IMR-90 (cell line): ENCODE data around the gene METTL22. TPM values are rescaled to one million over a fixed set of nuclear protein-coding genes. Genes with fewer than 3 reads are reported as not detected.

Experiments
- ATAC-seq: fragments of 200-7000 bp; cut with Tn5 transposase; 2 replicates; pipeline ENCODE4 v1.9.1; 2020; ENCODE audit warnings: low read depth, mild to moderate bottlenecking, moderate library complexity
- BruUV-seq: library from RNA; stranded (reverse); fragments of 400-500 nt; replicated peaks from 2 replicates; lab custom pipeline; 2021; lab: Mats Ljungman, UMichigan
- CTCF ChIA-PET: fragments of 300-600 bp; formaldehyde crosslinking; extraction: SDS; loops from one replicate; lab custom pipeline; 2021; ENCODE audit warnings: antibody characterized with exemption; lab: Yijun Ruan, JAX
- POLR2A ChIA-PET: fragments of 300-600 bp; sonication (Branson Sonifier 250); formaldehyde crosslinking; loops from one replicate; lab custom pipeline; 2022; ENCODE audit warnings: antibody characterized with exemption; ENCODE audit not compliant: unreplicated experiment; lab: Charles Lee
- DNase-seq: peaks from one replicate; pipeline ENCODE4 v3.0.0; 2013
- H2AFZ ChIP-seq: replicated peaks from 2 replicates; pipeline ENCODE3; 2013; ENCODE audit warnings: low read length, mild to moderate bottlenecking; ENCODE audit not compliant: poor library complexity
- H2AK5ac ChIP-seq: 2 replicates; pipeline ENCODE4 v1.6.1; 2013; ENCODE audit warnings: low read depth, low read length, inconsistent platforms
- H2AK9ac ChIP-seq: replicated peaks from 2 replicates; pipeline ENCODE3; 2013; ENCODE audit warnings: mild to moderate bottlenecking, low read depth, low read length, moderate library complexity; ENCODE audit not compliant: poor library complexity
- H2BK120ac ChIP-seq: 2 replicates; pipeline ENCODE4 v1.6.1; 2013; ENCODE audit warnings: low read depth, low read length, inconsistent platforms
- H2BK15ac ChIP-seq: 3 replicates; pipeline ENCODE4 v1.6.1; 2013; ENCODE audit warnings: low read depth, low read length, inconsistent platforms
- H2BK20ac ChIP-seq: 2 replicates; pipeline ENCODE4 v1.6.1; 2013; ENCODE audit warnings: low read depth, mild to moderate bottlenecking, inconsistent platforms, low read length, moderate library complexity
- H2BK5ac ChIP-seq: 2 replicates; pipeline ENCODE4 v1.6.1; 2013; ENCODE audit warnings: mild to moderate bottlenecking, low read depth, low read length, inconsistent platforms; ENCODE audit not compliant: poor library complexity, severe bottlenecking
- H3K14ac ChIP-seq: replicated peaks from 2 replicates; pipeline ENCODE4 v1.6.1; 2013; ENCODE audit warnings: low read depth, low read length, inconsistent platforms
- H3K18ac ChIP-seq: 2 replicates; pipeline ENCODE4 v1.6.1; 2013; ENCODE audit warnings: low read depth, low read length, control low read depth
- H3K23ac ChIP-seq: 2 replicates; pipeline ENCODE4 v1.6.1; 2013; ENCODE audit warnings: low read depth, low read length, inconsistent platforms
- H3K27ac ChIP-seq: 2 replicates; pipeline ENCODE4 v1.5.1; 2013; ENCODE audit warnings: mild to moderate bottlenecking, control low read depth, low read length; ENCODE audit not compliant: insufficient read depth
- H3K27me3 ChIP-seq: 2 replicates; pipeline ENCODE4 v1.6.1; 2013; ENCODE audit warnings: low read length; ENCODE audit not compliant: control insufficient read depth, insufficient read depth
- H3K36me3 ChIP-seq: 2 replicates; pipeline ENCODE4 v1.6.1; 2013; ENCODE audit warnings: low read length, mixed read lengths; ENCODE audit not compliant: control insufficient read depth, insufficient read depth
- H3K4ac ChIP-seq: 2 replicates; pipeline ENCODE4 v1.6.1; 2013; ENCODE audit warnings: low read depth, low read length, inconsistent platforms
- H3K4me1 ChIP-seq: 2 replicates; pipeline ENCODE4 v1.6.1; 2013; ENCODE audit warnings: low read length, mixed read lengths; ENCODE audit not compliant: control insufficient read depth, insufficient read depth
- H3K4me2 ChIP-seq: 2 replicates; pipeline ENCODE4 v1.6.1; 2013; ENCODE audit warnings: low read depth, mild to moderate bottlenecking, control low read depth, low read length, moderate library complexity
- H3K4me3 ChIP-seq: 2 replicates; pipeline ENCODE4 v1.5.1; 2013; ENCODE audit warnings: low read depth, mild to moderate bottlenecking, control low read depth, low read length, moderate library complexity; ENCODE audit not compliant: insufficient read depth
- H3K56ac ChIP-seq: 2 replicates; pipeline ENCODE4 v1.6.1; 2013; ENCODE audit warnings: low read length, inconsistent platforms; ENCODE audit not compliant: insufficient read depth; ENCODE audit errors: extremely low read depth
- H3K79me1 ChIP-seq, 2 experiments: 2 replicates each; pipeline ENCODE4 v1.6.1; 2013; ENCODE audit warnings: low read length in 2 of 2, inconsistent platforms in 1 of 2, low read depth in 1 of 2
- H3K9ac ChIP-seq: 2 replicates; pipeline ENCODE4 v1.6.1; 2013; ENCODE audit warnings: low read depth, low read length, control low read depth
- H3K9me1 ChIP-seq: 2 replicates; pipeline ENCODE4 v1.6.1; 2013; ENCODE audit warnings: low read length, inconsistent platforms; ENCODE audit not compliant: insufficient read depth
- H3K9me3 ChIP-seq: 2 replicates; pipeline ENCODE4 v1.6.1; 2013; ENCODE audit warnings: low read length; ENCODE audit not compliant: control insufficient read depth, insufficient read depth
- H4K20me1 ChIP-seq: 2 replicates; pipeline ENCODE4 v1.6.1; 2013; ENCODE audit warnings: low read length, inconsistent platforms; ENCODE audit not compliant: insufficient read depth
- H4K5ac ChIP-seq: 2 replicates; pipeline ENCODE4 v1.6.1; 2013; ENCODE audit warnings: mild to moderate bottlenecking, low read depth, low read length, control low read depth
- H4K8ac ChIP-seq, 2 experiments: 2 replicates each; pipeline ENCODE4 v1.6.1; 2013; ENCODE audit warnings: low read depth in 2 of 2, low read length in 2 of 2, control low read depth in 1 of 2, inconsistent platforms in 1 of 2
- H4K91ac ChIP-seq: 2 replicates; pipeline ENCODE4 v1.6.1; 2013; ENCODE audit warnings: low read depth, low read length, inconsistent platforms; ENCODE audit not compliant: insufficient read depth
- BHLHE40 ChIP-seq: fragments of 150-350 bp; IDR thresholded peaks from 2 replicates; pipeline ENCODE4 v1.6.1; 2016; ENCODE audit warnings: mild to moderate bottlenecking, low read depth, low read length
- MAFK ChIP-seq: IDR thresholded peaks from 2 replicates; pipeline ENCODE4 v1.6.1; 2012; ENCODE audit warnings: low read depth, low read length, improper control_type of control experiment
- MAZ ChIP-seq: IDR thresholded peaks from 2 replicates; pipeline ENCODE4 v1.6.1; 2012; ENCODE audit warnings: low read depth, mild to moderate bottlenecking, low read length, improper control_type of control experiment, moderate library complexity, borderline replicate concordance
- RAD21 ChIP-seq: IDR thresholded peaks from 2 replicates; pipeline ENCODE4 v1.6.1; 2012; ENCODE audit warnings: low read length, improper control_type of control experiment
- WGBS, 2 experiments: methylation state at CpG; one replicate each; pipeline versions ENCODE4 v1.1.5 to v1.1.7; 2013; ENCODE audit warnings: missing lambda C conversion rate in 2 of 2; ENCODE audit not compliant: insufficient read length in 1 of 2; ENCODE audit errors: extremely low coverage in 2 of 2; 5-methylcytosine and 5-hydroxymethylcytosine counted together
- dilution Hi-C: fragments of 300-500 bp; cut with HindIII; formaldehyde crosslinking; loops from one replicate; pipeline ENCODE4 v1.14.3; 2018; ENCODE audit warnings: low sequenced_read_pairs; ENCODE audit not compliant: unreplicated experiment
- in situ Hi-C: fragments of 300-500 bp; cut with MboI; formaldehyde crosslinking; loops from 3 replicates; pipeline ENCODE4 v1.14.3; 2019; ENCODE audit warnings: low sequenced_read_pairs, inconsistent platforms, mixed read lengths
- intact Hi-C: fragments of 100-400 bp; cut with micrococcal nuclease; formaldehyde crosslinking; loops from 2 replicates; pipeline ENCODE4 v1.10.0; 2022
- polyA plus RNA-seq, 3 experiments: library from polyadenylated mRNA; depleted of rRNA; stranded (reverse); fragments of >200 nt; gene quantifications; 2 replicates each; pipeline ENCODE4 v1.2.3, GENCODE V29; 2012; ENCODE audit warnings: low replicate concordance in 1 of 3
- total RNA-seq: library from RNA; depleted of rRNA; stranded (reverse); fragments of >200 nt; gene quantifications from 2 replicates; pipeline ENCODE4 v1.2.3, GENCODE V29; 2012

METTL22 gene
- total and polyA plus RNA-seq, 2 of the 4 experiments (the other 2 are of a cell fraction) = 27.2 to 51.2 TPM

GRCh38 chr16:8611122-8611521, 10.4 kb upstream of the METTL22 start:
- in situ Hi-C loops (no loop called here), dilution Hi-C loops (no loop called here), intact Hi-C loops (no loop called here)
- no peak overlapping the region for H2AK5ac ChIP-seq
- no peak for ATAC-seq
- CTCF ChIA-PET = no interaction called here
- H3K27me3 ChIP-seq = peaks cover 4% of the 10 kb centered on the region
- no peaks in the 10 kb centered on the region; the same call in 1 of the 2 replicates for H3K4me1 ChIP-seq
- POLR2A ChIA-PET = interaction anchor here (0.7 kb wide), 1 partner anchor 20 kb away, joined by 4 read pairs; no protein-coding TSS in a partner anchor
- 60% methylated on average over 1 of the region's 4 CpGs; no CpG with 5 or more reads in 1 of the 2 experiments for WGBS, 2 experiments
- no peaks in the 10 kb centered on the region for H3K9me3 ChIP-seq
- no peak overlapping the region for H2BK15ac ChIP-seq
- no peak overlapping the region for H2AK9ac ChIP-seq
- no peak overlapping the region for H3K4me2 ChIP-seq
- H3K14ac ChIP-seq = no peak overlapping the region
- no peak for DNase-seq
- no peak overlapping the region for H4K8ac ChIP-seq
- no peak for TF ChIP-seq RAD21
- TF ChIP-seq MAFK = no peak
- TF ChIP-seq MAZ = no peak
- TF ChIP-seq BHLHE40 = no peak
- no peak overlapping the region for H2BK20ac ChIP-seq
- no peak overlapping the region for H3K27ac ChIP-seq
- H3K56ac ChIP-seq = no peak overlapping the region
- H3K36me3 ChIP-seq = no peaks in the 10 kb centered on the region
- no peak overlapping the region for H2BK120ac ChIP-seq
- H4K91ac ChIP-seq = no peak overlapping the region
- H3K79me1 ChIP-seq = no peaks in the 10 kb centered on the region
- H2AFZ ChIP-seq = no peak overlapping the region
- no peak overlapping the region for H2BK5ac ChIP-seq
- H3K23ac ChIP-seq = no peak overlapping the region
- no TSS peak for BruUV-seq
- H3K9ac ChIP-seq = no peak overlapping the region
- H4K20me1 ChIP-seq = no peaks in the 10 kb centered on the region
- no peak overlapping the region for H3K4me3 ChIP-seq
- no peaks in the 10 kb centered on the region for H3K9me1 ChIP-seq
- no peak overlapping the region for H4K5ac ChIP-seq
- H3K4ac ChIP-seq = no peak overlapping the region
- no peak overlapping the region for H3K18ac ChIP-seq
